Upper lobe of left lung (tissue), 4 donors: ENCODE results near the gene ADISSP.

Source experiments
- EP300 ChIP-seq, 4 donors: sonication (generic); formaldehyde crosslinking; IDR thresholded peaks; one replicate each; pipeline ENCODE4 v1.5.1; 2017; ENCODE audit warnings: antibody characterized with exemption in 4 of 4, control low read depth in 2 of 4
- POLR2A ChIP-seq, 4 donors: fragments of 450-650 bp; IDR thresholded peaks; one replicate each; pipeline ENCODE4 v1.5.1; 2016 to 2017; ENCODE audit warnings: antibody characterized with exemption in 4 of 4, mild to moderate bottlenecking in 2 of 4

- no peak for TF ChIP-seq EP300 (IDR thresholded peaks at IDR 0.05)
- TF ChIP-seq POLR2A (IDR thresholded peaks at IDR 0.05), result no peak
Measured at GRCh38 chr20:3749087-3749688, 18.4 kb downstream of the ADISSP start.
